H1 (cell line): ENCODE measurements around the gene NTNG2. TPM values are rescaled to one million over a fixed set of nuclear protein-coding genes. Genes with fewer than 3 reads are reported as not detected.

Source experiments
- CTCF ChIA-PET: fragments of 300-600 bp; sonication (Branson Sonifier 250); formaldehyde crosslinking; loops from one replicate; lab custom pipeline; 2021; ENCODE audit not compliant: partially characterized antibody; lab: Charles Lee
- POLR2A ChIA-PET: fragments of 300-600 bp; sonication (Branson Sonifier 250); formaldehyde crosslinking; loops from one replicate; lab custom pipeline; 2021; ENCODE audit warnings: inconsistent platforms; ENCODE audit not compliant: partially characterized antibody; lab: Charles Lee
- DNase-seq, 2 experiments: peaks; one replicate each; pipeline versions ENCODE4 v3.0.0 to v3.0.0-alpha.2; 2010 to 2022; ENCODE audit warnings: low spot score in 2 of 2, low read depth in 1 of 2, mixed read lengths in 1 of 2
- FAIRE-seq: peaks from 2 replicates; lab custom pipeline; 2011; peaks lifted over from hg19 to GRCh38; lab: Jason Lieb, UNC
- H2AFZ ChIP-seq: 2 replicates; pipeline ENCODE4 v1.8.1; 2012; ENCODE audit warnings: low read length, inconsistent platforms
- H2AK5ac ChIP-seq: 2 replicates; pipeline ENCODE4 v1.6.1; 2013; ENCODE audit warnings: low read depth, low read length
- H2BK120ac ChIP-seq: replicated peaks from 2 replicates; pipeline ENCODE3; 2013; ENCODE audit warnings: low read depth, low read length, inconsistent platforms
- H2BK12ac ChIP-seq: 2 replicates; pipeline ENCODE4 v1.6.1; 2013; ENCODE audit warnings: low read depth, low read length
- H2BK15ac ChIP-seq: 2 replicates; pipeline ENCODE4 v1.6.1; 2013; ENCODE audit warnings: low read length
- H2BK20ac ChIP-seq: 2 replicates; pipeline ENCODE4 v1.6.1; 2013; ENCODE audit warnings: low read length
- H2BK5ac ChIP-seq: 2 replicates; pipeline ENCODE4 v1.6.1; 2013; ENCODE audit warnings: low read depth, low read length
- H3K14ac ChIP-seq: 2 replicates; pipeline ENCODE4 v1.6.1; 2013; ENCODE audit warnings: inconsistent platforms; ENCODE audit not compliant: insufficient read length
- H3K18ac ChIP-seq: 2 replicates; pipeline ENCODE4 v1.6.1; 2013; ENCODE audit warnings: low read length; ENCODE audit errors: extremely low read depth
- H3K23ac ChIP-seq: 2 replicates; pipeline ENCODE4 v1.6.1; 2013; ENCODE audit warnings: inconsistent platforms; ENCODE audit not compliant: insufficient read length
- H3K23me2 ChIP-seq: 2 replicates; pipeline ENCODE4 v1.6.1; 2013; ENCODE audit warnings: low read depth, low read length
- H3K27ac ChIP-seq: 2 replicates; pipeline ENCODE4 v1.6.1; 2011; ENCODE audit warnings: low read depth, low read length, inconsistent platforms
- H3K27me3 ChIP-seq, 4 experiments: replicated peaks in 1 of 4; 1 replicate in 1 of 4; 2 replicates in 3 of 4; pipeline versions ENCODE4 v1.6.1 to v1.8.1; 2011 to 2013; ENCODE audit warnings: low read length in 3 of 4, mild to moderate bottlenecking in 3 of 4, inconsistent platforms in 2 of 4, mixed read lengths in 2 of 4, moderate library complexity in 1 of 4; ENCODE audit not compliant: control insufficient read depth in 3 of 4, insufficient read depth in 3 of 4; ENCODE audit errors: extremely low read depth in 1 of 4
- H3K36me3 ChIP-seq, 4 experiments: 2 replicates each; pipeline versions ENCODE4 v1.6.1 to v1.8.1; 2011 to 2013; ENCODE audit warnings: mild to moderate bottlenecking in 4 of 4, low read length in 3 of 4, moderate library complexity in 2 of 4, control low read depth in 1 of 4, inconsistent platforms in 1 of 4; ENCODE audit not compliant: insufficient read depth in 4 of 4, control insufficient read depth in 2 of 4
- H3K4ac ChIP-seq: replicated peaks from 2 replicates; pipeline ENCODE3; 2013; ENCODE audit warnings: low read length, low read depth, mixed read lengths, inconsistent platforms; ENCODE audit not compliant: insufficient read length
- H3K4me1 ChIP-seq, 4 experiments: replicated peaks in 1 of 4; 1 replicate in 1 of 4; 2 replicates in 3 of 4; pipeline versions ENCODE4 v1.6.1 to v1.8.1; 2011 to 2013; ENCODE audit warnings: low read length in 3 of 4, inconsistent platforms in 2 of 4, mixed read lengths in 1 of 4; ENCODE audit not compliant: insufficient read depth in 4 of 4, control insufficient read depth in 3 of 4
- H3K4me2 ChIP-seq, 2 experiments: 2 replicates each; pipeline versions ENCODE4 v1.6.1 to v1.8.1; 2011 to 2013; ENCODE audit warnings: low read depth in 2 of 2, low read length in 2 of 2, control low read depth in 1 of 2, inconsistent platforms in 1 of 2, mild to moderate bottlenecking in 1 of 2; ENCODE audit not compliant: insufficient read depth in 1 of 2
- H3K4me3 ChIP-seq, 4 experiments: fragments of 200-600, 300-600 bp in 1 of 4; sonication (generic), shearing (Covaris generic), sonication (Bioruptor Twin) in 1 of 4; 2 replicates each; pipeline versions ENCODE4 v1.5.1 to v1.8.1; 2011 to 2016; ENCODE audit warnings: low read length in 4 of 4, low read depth in 3 of 4, control low read depth in 2 of 4, inconsistent platforms in 2 of 4, mild to moderate bottlenecking in 2 of 4, mixed read lengths in 1 of 4, moderate library complexity in 1 of 4; ENCODE audit not compliant: insufficient read depth in 2 of 4; ENCODE audit errors: extremely low read depth in 1 of 4
- H3K56ac ChIP-seq: replicated peaks from 2 replicates; pipeline ENCODE3; 2013; ENCODE audit warnings: low read depth, mild to moderate bottlenecking, mixed read lengths, low read length, inconsistent platforms; ENCODE audit not compliant: insufficient read length
- H3K79me1 ChIP-seq: 2 replicates; pipeline ENCODE4 v1.6.1; 2013; ENCODE audit warnings: low read depth, low read length, control low read depth
- H3K79me2 ChIP-seq, 2 experiments: 2 replicates each; pipeline versions ENCODE4 v1.6.1 to v1.8.1; 2012 to 2013; ENCODE audit warnings: low read length in 2 of 2, mild to moderate bottlenecking in 2 of 2, inconsistent platforms in 1 of 2; ENCODE audit not compliant: insufficient read depth in 2 of 2, control insufficient read depth in 1 of 2
- H3K9ac ChIP-seq, 4 experiments: replicated peaks in 1 of 4; 1 replicate in 1 of 4; 2 replicates in 3 of 4; pipeline versions ENCODE4 v1.6.1 to v1.8.1; 2011 to 2013; ENCODE audit warnings: low read depth in 3 of 4, low read length in 3 of 4, control low read depth in 2 of 4, mild to moderate bottlenecking in 2 of 4, moderate library complexity in 2 of 4, inconsistent platforms in 1 of 4; ENCODE audit errors: extremely low read depth in 1 of 4
- H3K9me3 ChIP-seq, 2 experiments: 2 replicates each; pipeline versions ENCODE4 v1.6.1 to v1.8.1; 2012 to 2013; ENCODE audit warnings: mild to moderate bottlenecking in 2 of 2, moderate library complexity in 2 of 2, control low read depth in 1 of 2, inconsistent platforms in 1 of 2, low read depth in 1 of 2, low read length in 1 of 2, mixed read lengths in 1 of 2; ENCODE audit not compliant: insufficient read depth in 2 of 2
- H4K20me1 ChIP-seq, 2 experiments: replicated peaks in 1 of 2; 2 replicates each; pipeline versions ENCODE3 to v1.8.1; 2011 to 2013; ENCODE audit warnings: inconsistent platforms in 2 of 2, low read length in 2 of 2, mild to moderate bottlenecking in 1 of 2; ENCODE audit not compliant: insufficient read depth in 2 of 2, control insufficient read depth in 1 of 2
- H4K5ac ChIP-seq: 2 replicates; pipeline ENCODE4 v1.6.1; 2013; ENCODE audit warnings: low read length, low read depth, mixed read lengths, inconsistent platforms; ENCODE audit not compliant: insufficient read length
- H4K8ac ChIP-seq: 2 replicates; pipeline ENCODE4 v1.8.0; 2013; ENCODE audit warnings: mild to moderate bottlenecking, moderate library complexity, low read length, inconsistent platforms; ENCODE audit not compliant: insufficient read depth; ENCODE audit errors: extremely low read depth
- H4K91ac ChIP-seq: replicated peaks from 2 replicates; pipeline ENCODE3; 2013; ENCODE audit warnings: low read length, mixed read lengths, inconsistent platforms; ENCODE audit not compliant: insufficient read length
- CEBPB ChIP-seq: IDR thresholded peaks from 2 replicates; pipeline ENCODE4 v1.6.1; 2012; ENCODE audit warnings: low read depth, low read length
- WGBS, 2 experiments: shearing (Covaris generic) in 1 of 2; methylation state at CpG; one replicate each; pipeline versions ENCODE4 v1.1.6 to v1.1.7; 2013 to 2015; ENCODE audit warnings: low lambda C conversion rate in 2 of 2, mixed read lengths in 2 of 2, inconsistent platforms in 1 of 2, low coverage in 1 of 2, missing lambda C conversion rate in 1 of 2; ENCODE audit not compliant: insufficient replicate concordance in 2 of 2, insufficient coverage in 1 of 2, insufficient read length in 1 of 2; ENCODE audit errors: extremely low coverage in 1 of 2, missing lambda C conversion rate in 1 of 2; 5-methylcytosine and 5-hydroxymethylcytosine counted together
- polyA plus RNA-seq, 7 experiments: library from polyadenylated mRNA; depleted of rRNA in 3 of 7; stranded (reverse) in 5 of 7; unstranded in 2 of 7; fragments of >200 nt in 5 of 7; fragments of 200-250 nt in 2 of 7; gene quantifications; 1 replicate in 5 of 7; 2 replicates in 1 of 7; 4 replicates in 1 of 7; pipeline versions ENCODE4 v1.2.1 to v1.2.3, GENCODE V29; 2011 to 2013; ENCODE audit warnings: missing spikeins in 2 of 7, mixed read lengths in 2 of 7
- total RNA-seq: library from RNA; stranded (reverse); fragmentation: NEBNext Ultra II Directional; extraction: Animal tissue kit (Norgen Biotek cat#: 25700); gene quantifications from 2 replicates; pipeline ENCODE4 v1.2.1, GENCODE V29; 2021

Gene NTNG2
- total and polyA plus RNA-seq, 2 of the 8 experiments (the other 6 are each of a cell fraction or from before 2014, with no cell fraction given), result 1.4 to 1.5 TPM

DNA sequence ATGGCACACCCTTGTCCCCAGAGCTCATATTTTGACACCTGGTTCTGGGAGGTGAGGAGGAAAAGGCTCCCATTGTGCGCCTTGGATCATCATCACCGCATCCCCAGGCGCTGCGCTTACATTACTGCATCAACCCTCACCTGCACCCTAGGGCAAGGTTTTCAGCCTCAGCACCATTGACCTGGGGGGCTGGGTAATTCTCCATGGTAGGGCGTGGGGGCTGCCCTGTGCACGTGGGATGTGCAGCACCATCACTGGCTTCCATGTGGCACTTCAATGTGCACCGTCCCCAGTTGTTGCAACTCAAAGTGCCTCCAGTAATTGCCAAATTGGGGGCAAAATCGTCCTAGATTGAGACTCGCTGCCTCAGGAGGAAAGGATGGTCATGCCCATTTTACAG lies 83.6 kb downstream of the NTNG2 start:
- Histone ChIP-seq H3K4me2 (no peak overlapping the region), H2AK5ac (no peak overlapping the region), H3K4me1 (peaks cover 2 to 19% (median 12%) of the 10 kb centered on the region in 4 experiments), H3K79me2 (no peaks in the 10 kb centered on the region), H2BK12ac (peak overlapping the region; percentile 27; the same call in 1 of the 2 replicates), H4K8ac (no peak overlapping the region), H3K56ac (no peak overlapping the region), H4K20me1 (peaks cover 0 to 2% of the 10 kb centered on the region in 2 experiments), H3K23me2 (peaks cover 14% of the 10 kb centered on the region; the same call in 1 of the 2 replicates), H3K9ac (no peak overlapping the region), H3K27me3 (peaks cover 0 to 20% (median 15%) of the 10 kb centered on the region in 4 experiments; a peak in 6 of 7 replicates), H3K18ac (no peak overlapping the region), H3K4ac (peak overlapping the region; percentile 96), H2BK20ac (no peak overlapping the region), H3K36me3 (no peaks in the 10 kb centered on the region), H2AFZ (no peak overlapping the region), H2BK120ac (peak overlapping the region; percentile 43), H3K4me3 (no peak overlapping the region), H3K9me3 (peaks cover 0 to 4% of the 10 kb centered on the region in 2 experiments; a peak in 1 of 4 replicates), H4K5ac (no peak overlapping the region), H3K14ac (no peak overlapping the region), H2BK5ac (no peak overlapping the region), H3K23ac (no peak overlapping the region), H3K79me1 (no peaks in the 10 kb centered on the region), H4K91ac (no peak overlapping the region), H3K27ac (no peak overlapping the region), H2BK15ac (peak overlapping the region; percentile 2; the same call in 1 of the 2 replicates)
- no peak for DNase-seq
- ChIA-PET POLR2A (no interaction called here), CTCF (interaction anchor here (0.7 to 9.9 kb wide), 5 partner anchors 8 to 482 kb away, joined by 3 to 87 read pairs (median 3); no protein-coding TSS in a partner anchor)
- no peak for TF ChIP-seq CEBPB
- FAIRE-seq, result no peak
- 88% methylated on average over 9 of the region's 9 CpGs; no CpG with 5 or more reads in 1 of the 2 experiments for WGBS, 2 experiments
